ENCODE measurements around the gene USP22. TPM values are rescaled to one million over a fixed set of nuclear protein-coding genes. Genes with fewer than 3 reads are reported as not detected.

Gene USP22
- total RNA-seq, result 363 and 423 TPM in 2 replicates

GRCh38 chr17:21042458-21043295 is at the start of gene USP22:
USP22 (minus strand) TSS chr17:21043011; CDS start chr17:21042835, 176 bp downstream.

Small RNAs within 50 kb of the gene (small RNA-seq; reads per million reads assigned to genes)
- gene AC087393.1, result not detected

Other genes starting within 250 kb of the USP22 start
- gene DHRS7B, start 84.0 kb upstream of the USP22 start, total RNA-seq, result 8.8 and 14.2 TPM in 2 replicates
- gene TMEM11, start 171.2 kb upstream of the USP22 start, total RNA-seq, result 23.4 and 25.2 TPM in 2 replicates
- 7.3 and 9.1 TPM in 2 replicates for gene NATD1, start 210.4 kb upstream of the USP22 start, total RNA-seq
- 19.6 and 27.2 TPM in 2 replicates for gene MAP2K3, start 241.7 kb upstream of the USP22 start, total RNA-seq